HUES64 (cell line): ENCODE results near the gene HOXA11.

Source experiments
- H3K27ac ChIP-seq: 2 replicates; pipeline ENCODE4 v1.7.0; 2013; ENCODE audit warnings: low read depth, low read length, inconsistent platforms
- H3K27me3 ChIP-seq: 2 replicates; pipeline ENCODE4 v1.6.1; 2013; ENCODE audit warnings: mild to moderate bottlenecking, low read length; ENCODE audit not compliant: insufficient read depth
- H3K36me3 ChIP-seq: 2 replicates; pipeline ENCODE4 v1.6.1; 2013; ENCODE audit warnings: mild to moderate bottlenecking, low read length; ENCODE audit not compliant: insufficient read depth
- H3K4me1 ChIP-seq: 2 replicates; pipeline ENCODE4 v1.6.1; 2013; ENCODE audit warnings: mild to moderate bottlenecking, low read length, moderate library complexity; ENCODE audit not compliant: insufficient read depth
- H3K4me3 ChIP-seq: 2 replicates; pipeline ENCODE4 v1.5.1; 2013; ENCODE audit warnings: mild to moderate bottlenecking, low read length, moderate library complexity
- H3K9ac ChIP-seq: 2 replicates; pipeline ENCODE4 v1.6.1; 2013; ENCODE audit warnings: mild to moderate bottlenecking, low read depth, low read length
- H3K9me3 ChIP-seq: 2 replicates; pipeline ENCODE4 v1.6.1; 2013; ENCODE audit warnings: low read depth, low read length; ENCODE audit not compliant: insufficient read depth
- WGBS: fragments of 150-250, 120-280 bp; methylation state at CpG from one replicate; pipeline ENCODE4 v1.1.7; 2013; ENCODE audit warnings: missing lambda C conversion rate; 5-methylcytosine and 5-hydroxymethylcytosine counted together

Gene HOXA11

DNA sequence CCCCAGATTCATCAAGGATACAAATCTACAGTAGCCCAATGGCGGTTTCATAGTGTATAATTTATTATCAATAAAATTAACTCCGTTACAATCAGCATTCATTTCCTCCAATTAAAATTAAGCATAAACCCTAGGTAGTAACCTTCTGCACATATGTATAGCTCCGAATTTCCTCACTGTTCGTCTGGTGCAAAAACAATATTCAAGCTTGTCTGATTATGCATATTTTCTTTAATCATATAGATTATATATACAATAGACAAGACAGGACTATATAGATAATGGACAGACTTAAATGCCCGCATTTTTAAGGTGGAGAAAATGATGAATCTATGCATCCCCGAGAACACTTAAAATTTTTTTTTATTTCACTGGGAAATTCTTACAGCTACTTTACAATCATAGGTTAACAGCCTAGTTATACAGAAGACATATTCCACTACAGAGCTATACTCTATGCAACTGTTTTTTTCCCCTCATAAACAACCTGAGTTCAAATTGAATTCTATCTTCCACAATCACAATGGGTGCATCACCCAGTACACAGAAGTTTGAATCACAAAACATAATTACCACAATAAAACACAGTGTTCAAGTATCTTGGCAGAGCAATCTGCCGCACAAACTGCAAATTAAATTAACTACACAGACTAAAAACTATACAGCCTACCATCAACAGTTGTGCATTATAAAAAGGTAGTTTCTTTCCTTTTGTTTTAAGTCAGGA is 22.3 kb downstream of the HOXA11 start:
- H3K4me3 ChIP-seq = no peak overlapping the region
- peaks cover 100% of the 10 kb centered on the region for H3K27me3 ChIP-seq
- H3K4me1 ChIP-seq = no peaks in the 10 kb centered on the region
- no peak overlapping the region for H3K27ac ChIP-seq
- H3K9me3 ChIP-seq = 0 out of 2 replicates have a peak, but pooled peaks cover 4% of the 10 kb centered on the region
- 70% methylated on average over 6 of the region's 7 CpGs for WGBS
- no peak overlapping the region for H3K9ac ChIP-seq
- no peaks in the 10 kb centered on the region for H3K36me3 ChIP-seq

DNA sequence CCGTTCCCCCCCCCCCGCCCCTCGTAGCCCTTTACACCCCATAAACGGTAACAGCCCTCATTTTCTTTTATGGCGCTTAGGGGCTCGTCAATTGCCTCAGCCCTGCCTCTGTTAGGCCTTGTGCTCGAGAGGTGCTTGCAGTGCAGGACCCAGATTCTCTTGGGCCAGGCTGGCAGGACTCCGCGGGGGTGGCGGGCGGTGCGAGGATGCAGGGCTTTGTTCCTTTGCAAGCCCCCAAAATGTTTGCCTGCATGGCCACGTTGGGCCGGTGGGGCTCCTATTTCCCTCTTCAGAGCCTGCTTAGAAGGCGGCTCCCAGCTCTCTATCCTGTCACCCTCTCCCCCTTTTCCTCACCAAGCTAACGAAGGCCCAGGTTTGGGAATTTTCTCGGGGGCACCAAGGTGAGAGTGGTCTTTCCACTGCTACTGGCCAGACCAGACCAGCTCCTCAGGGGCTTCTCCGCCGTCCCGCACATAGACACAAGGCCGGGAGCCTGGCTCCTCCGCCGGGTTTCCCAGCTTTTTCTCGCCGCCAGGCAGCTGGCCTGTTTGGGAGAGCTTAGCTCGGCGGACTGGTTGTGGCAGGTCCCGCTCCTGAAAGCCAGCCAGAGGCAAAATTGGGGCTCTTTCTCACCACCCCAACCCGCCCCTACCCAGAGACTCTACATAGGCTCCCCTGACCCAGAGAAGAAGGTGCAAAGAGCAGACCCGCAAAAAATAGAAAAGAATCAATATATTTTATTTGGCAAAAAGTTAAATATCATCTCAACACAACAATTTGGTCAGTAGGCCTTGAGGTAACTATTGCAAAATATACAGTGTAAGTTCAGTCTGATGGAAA is 23.1 kb downstream of the HOXA11 start:
- peaks cover 7% of the 10 kb centered on the region; the same call in 1 of the 2 replicates for H3K9me3 ChIP-seq
- peaks cover 100% of the 10 kb centered on the region for H3K27me3 ChIP-seq
- 17% methylated on average over 28 of the region's 30 CpGs for WGBS
- no peak overlapping the region for H3K9ac ChIP-seq
- no peak overlapping the region for H3K27ac ChIP-seq
- H3K36me3 ChIP-seq = no peaks in the 10 kb centered on the region
- H3K4me1 ChIP-seq = no peaks in the 10 kb centered on the region
- no peak overlapping the region for H3K4me3 ChIP-seq

GRCh38 chr7:27161214-27161720 is 23.8 kb downstream of the HOXA11 start:
- 7% methylated on average over 22 of the region's 27 CpGs for WGBS
- Histone ChIP-seq H3K9me3 (peaks cover 8% of the 10 kb centered on the region; the same call in 1 of the 2 replicates), H3K9ac (no peak overlapping the region), H3K4me3 (peak overlapping the region; percentile 50), H3K36me3 (no peaks in the 10 kb centered on the region), H3K27ac (no peak overlapping the region), H3K27me3 (peaks cover 100% of the 10 kb centered on the region), H3K4me1 (no peaks in the 10 kb centered on the region; the same call in 1 of the 2 replicates)

GRCh38 chr7:27160546-27161213 is 24.4 kb downstream of the HOXA11 start:
- peaks cover 8% of the 10 kb centered on the region; the same call in 1 of the 2 replicates for H3K9me3 ChIP-seq
- no peaks in the 10 kb centered on the region for H3K36me3 ChIP-seq
- H3K4me1 ChIP-seq = no peaks in the 10 kb centered on the region; the same call in 1 of the 2 replicates
- 6% methylated on average over 54 of the region's 54 CpGs for WGBS
- H3K4me3 ChIP-seq = peak overlapping the region; percentile 50
- no peak overlapping the region for H3K9ac ChIP-seq
- H3K27me3 ChIP-seq = peaks cover 100% of the 10 kb centered on the region
- no peak overlapping the region for H3K27ac ChIP-seq

DNA sequence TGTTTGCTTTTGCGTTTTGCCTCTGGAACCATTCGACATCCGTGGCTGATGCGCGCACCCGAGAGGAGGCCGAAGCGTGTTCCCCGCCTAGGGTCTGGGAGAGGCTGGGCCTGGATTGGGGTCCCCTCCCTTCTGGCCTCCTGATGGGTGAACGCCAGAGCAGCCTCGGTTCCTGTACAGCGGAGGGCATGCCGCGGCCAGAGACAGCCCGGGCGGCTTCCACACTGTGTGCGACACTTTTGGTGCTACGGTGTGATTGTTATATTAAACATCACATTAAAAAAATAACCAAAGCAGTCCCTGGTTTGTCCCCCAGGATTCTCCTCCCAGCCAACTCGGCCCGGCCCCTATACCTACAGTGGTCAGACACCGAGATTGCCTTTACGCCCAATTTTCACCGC is 24.9 kb downstream of the HOXA11 start:
- peaks cover 100% of the 10 kb centered on the region for H3K27me3 ChIP-seq
- peak overlapping the region; percentile 50; the same call in 1 of the 2 replicates for H3K4me3 ChIP-seq
- H3K36me3 ChIP-seq = no peaks in the 10 kb centered on the region
- H3K9ac ChIP-seq = no peak overlapping the region
- H3K9me3 ChIP-seq = peaks cover 3% of the 10 kb centered on the region; the same call in 1 of the 2 replicates
- WGBS = 73% methylated on average over 19 of the region's 23 CpGs
- no peaks in the 10 kb centered on the region; the same call in 1 of the 2 replicates for H3K4me1 ChIP-seq
- no peak overlapping the region for H3K27ac ChIP-seq

- Histone ChIP-seq H3K27ac (no peak overlapping the region), H3K4me3 (no peak overlapping the region), H3K9me3 (peaks cover 3% of the 10 kb centered on the region; the same call in 1 of the 2 replicates), H3K36me3 (no peaks in the 10 kb centered on the region), H3K9ac (no peak overlapping the region), H3K27me3 (peaks cover 100% of the 10 kb centered on the region), H3K4me1 (no peaks in the 10 kb centered on the region; the same call in 1 of the 2 replicates)
- 78% methylated on average over 25 of the region's 27 CpGs for WGBS
Observed at GRCh38 chr7:27159266-27160144, 25.5 kb downstream of the HOXA11 start.

DNA sequence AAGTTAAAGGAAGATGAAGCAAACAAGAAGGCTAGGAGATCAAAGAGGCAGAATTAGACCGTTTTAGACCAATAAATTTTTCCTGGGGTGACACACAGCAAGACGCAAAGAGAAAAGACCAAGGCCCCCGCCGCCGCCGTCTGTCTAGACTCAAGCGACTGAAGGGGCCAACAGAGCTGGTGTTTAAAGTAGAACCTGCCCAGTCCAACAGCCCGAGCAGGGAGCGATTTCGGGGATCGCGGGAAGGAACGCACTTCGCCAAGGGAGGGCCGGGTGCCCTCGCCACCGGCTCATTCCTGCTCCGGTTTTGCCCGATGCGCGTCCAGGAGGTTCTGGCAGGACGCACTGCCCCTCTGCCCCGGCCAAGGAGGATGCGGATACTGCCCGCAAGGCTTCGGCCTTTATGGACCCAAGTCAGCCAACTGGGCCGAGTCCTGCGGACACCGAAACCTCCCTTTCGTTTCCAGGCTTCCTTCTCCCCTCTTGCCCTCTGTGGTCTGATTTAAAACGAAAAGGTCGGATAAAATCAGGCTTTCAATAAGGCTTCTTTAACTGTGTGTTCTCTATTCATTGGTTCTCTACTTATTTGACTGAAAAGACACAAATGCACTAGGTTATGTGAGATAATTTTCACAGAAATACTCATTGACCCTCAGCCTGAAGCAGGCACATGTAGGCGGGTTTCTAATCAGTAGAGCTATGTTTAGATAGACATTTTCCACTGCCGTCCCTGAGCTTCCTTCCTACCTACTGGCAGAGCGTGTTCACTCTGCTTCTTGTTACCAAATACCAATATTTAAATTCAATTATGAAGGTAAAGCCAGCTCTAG is 26.4 kb downstream of the HOXA11 start:
- Histone ChIP-seq H3K4me1 (no peaks in the 10 kb centered on the region; the same call in 1 of the 2 replicates), H3K27ac (no peak overlapping the region), H3K9me3 (peaks cover 3% of the 10 kb centered on the region; the same call in 1 of the 2 replicates), H3K4me3 (no peak overlapping the region), H3K36me3 (no peaks in the 10 kb centered on the region), H3K9ac (no peak overlapping the region), H3K27me3 (peaks cover 100% of the 10 kb centered on the region)
- 68% methylated on average over 35 of the region's 35 CpGs for WGBS

DNA sequence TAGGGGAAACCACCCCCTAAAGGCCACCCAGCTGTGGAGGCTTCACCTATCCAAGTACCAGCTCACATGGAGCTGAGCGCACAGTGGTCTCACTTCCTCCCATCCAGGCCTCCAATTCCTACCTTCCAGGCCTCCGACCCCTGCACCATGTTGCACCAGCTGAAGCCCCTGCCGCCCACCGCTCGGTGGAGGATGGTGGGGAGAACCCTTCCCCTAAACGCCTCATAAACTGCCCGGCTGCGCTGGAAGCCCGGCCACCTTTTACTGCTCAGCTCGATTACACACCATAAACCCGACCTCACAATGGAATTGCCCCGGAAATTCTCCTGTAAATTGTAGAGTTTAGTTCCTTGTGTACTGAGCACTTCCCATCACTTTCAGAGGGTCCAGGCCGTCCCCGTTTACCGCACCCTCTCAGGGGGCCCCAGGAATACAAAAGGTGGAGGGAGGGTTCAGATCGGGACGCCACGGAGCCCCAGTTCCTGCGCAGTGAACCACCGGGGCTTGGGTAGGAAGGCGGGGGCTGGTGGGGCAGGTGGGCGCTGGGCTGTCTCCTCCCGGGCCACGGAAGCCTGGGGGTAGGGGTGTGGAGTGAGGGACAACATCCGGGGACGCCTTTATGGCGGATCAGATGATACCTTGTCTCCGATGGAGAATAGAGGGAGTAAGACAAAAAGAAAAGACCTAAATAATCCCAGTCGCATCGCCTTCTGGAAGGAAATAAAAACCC is 27.2 kb downstream of the HOXA11 start:
- no peak overlapping the region for H3K27ac ChIP-seq
- no peaks in the 10 kb centered on the region for H3K36me3 ChIP-seq
- H3K4me3 ChIP-seq = no peak overlapping the region
- 58% methylated on average over 29 of the region's 30 CpGs for WGBS
- H3K9ac ChIP-seq = no peak overlapping the region
- peaks cover 100% of the 10 kb centered on the region for H3K27me3 ChIP-seq
- H3K9me3 ChIP-seq = peaks cover 3% of the 10 kb centered on the region; the same call in 1 of the 2 replicates
- no peaks in the 10 kb centered on the region; the same call in 1 of the 2 replicates for H3K4me1 ChIP-seq
